Hepatocyte (in vitro differentiated cells): ENCODE data around the gene CPED1. TPM values are rescaled to one million over a fixed set of nuclear protein-coding genes. Genes with fewer than 3 reads are reported as not detected.

Experiments used
- DNase-seq: peaks from one replicate; pipeline ENCODE4 v3.0.0-alpha.2; 2016; ENCODE audit warnings: low spot score
- H2AFZ ChIP-seq: fragments of 200-600 bp; sonication (generic); 2 replicates; pipeline ENCODE4 v1.6.0; 2016; ENCODE audit warnings: antibody characterized with exemption, mild to moderate bottlenecking
- H3K27ac ChIP-seq: fragments of 200-600 bp; sonication (generic); 2 replicates; pipeline ENCODE4 v1.5.1; 2016; ENCODE audit warnings: mild to moderate bottlenecking
- H3K27me3 ChIP-seq: fragments of 200-600 bp; sonication (generic); 2 replicates; pipeline ENCODE4 v1.6.1; 2016
- H3K36me3 ChIP-seq: fragments of 200-600 bp; sonication (generic); replicated peaks from 2 replicates; pipeline ENCODE4 v1.5.1; 2016; ENCODE audit warnings: low read depth; ENCODE audit not compliant: insufficient read depth
- H3K4me1 ChIP-seq: fragments of 200-600 bp; sonication (generic); 2 replicates; pipeline ENCODE4 v1.5.1; 2016; ENCODE audit warnings: mild to moderate bottlenecking, moderate library complexity; ENCODE audit not compliant: insufficient read depth
- H3K4me2 ChIP-seq: fragments of 200-600 bp; sonication (generic); 2 replicates; pipeline ENCODE4 v1.6.0; 2016
- H3K4me3 ChIP-seq: fragments of 200-600 bp; sonication (generic); 2 replicates; pipeline ENCODE4 v1.5.1; 2016; ENCODE audit warnings: mild to moderate bottlenecking
- H3K79me2 ChIP-seq: fragments of 200-600 bp; sonication (generic); 2 replicates; pipeline ENCODE4 v1.6.0; 2017; ENCODE audit warnings: mild to moderate bottlenecking
- H3K9me2 ChIP-seq: fragments of 200-600 bp; sonication (generic); replicated peaks from 2 replicates; pipeline ENCODE4 v1.6.0; 2017; ENCODE audit warnings: mild to moderate bottlenecking; ENCODE audit not compliant: insufficient read depth
- H3K9me3 ChIP-seq: fragments of 200-600 bp; sonication (generic); 2 replicates; pipeline ENCODE4 v1.5.1; 2016; ENCODE audit warnings: low read depth, mild to moderate bottlenecking
- H4K20me1 ChIP-seq: fragments of 200-600 bp; sonication (generic); 2 replicates; pipeline ENCODE4 v1.6.0; 2016; ENCODE audit warnings: mild to moderate bottlenecking; ENCODE audit not compliant: insufficient read depth, poor library complexity, severe bottlenecking
- CTCF ChIP-seq: fragments of 200-600 bp; sonication (generic); IDR thresholded peaks from 2 replicates; pipeline ENCODE4 v1.5.1; 2016; ENCODE audit warnings: antibody characterized with exemption, mild to moderate bottlenecking; ENCODE audit not compliant: poor library complexity
- EZH2 ChIP-seq: fragments of 200-600 bp; sonication (generic); IDR thresholded peaks from 2 replicates; pipeline ENCODE4 v1.6.1; 2016; ENCODE audit warnings: antibody characterized with exemption, mild to moderate bottlenecking, borderline replicate concordance
- EZH2phosphoT487 ChIP-seq: fragments of 200-600 bp; sonication (generic); IDR thresholded peaks from one replicate; pipeline ENCODE4 v1.6.1; 2018; ENCODE audit warnings: antibody characterized with exemption, mild to moderate bottlenecking, low read depth, moderate library complexity; ENCODE audit not compliant: unreplicated experiment, severe bottlenecking
- WGBS: methylation state at CpG from one replicate; pipeline ENCODE4 v1.1.6; 2016; ENCODE audit warnings: low lambda C conversion rate; ENCODE audit errors: missing lambda C conversion rate; 5-methylcytosine and 5-hydroxymethylcytosine counted together
- polyA plus RNA-seq: library from polyadenylated mRNA; unstranded; fragments of >200 nt; fragmentation: Nextera tagmentation; extraction: Ambion mirVana; gene quantifications from 2 replicates; pipeline ENCODE4 v1.2.1, GENCODE V29; 2016
- total RNA-seq: library from RNA; depleted of rRNA; stranded (reverse); fragments of >200 nt; gene quantifications from 2 replicates; pipeline ENCODE4 v1.2.3, GENCODE V29; 2014

Gene CPED1
- total and polyA plus RNA-seq, 2 experiments from 2014 or later = 10.1 to 30.5 TPM

GRCh38 chr7:121172484-121172883 lies 184.0 kb downstream of the CPED1 start:
- no peaks in the 10 kb centered on the region for H3K4me1 ChIP-seq
- no peak overlapping the region for H3K4me3 ChIP-seq
- no peaks in the 10 kb centered on the region for H3K79me2 ChIP-seq
- TF ChIP-seq CTCF = no peak
- no peak for TF ChIP-seq EZH2
- TF ChIP-seq EZH2phosphoT487 = no peak
- H3K27ac ChIP-seq = no peak overlapping the region
- no peaks in the 10 kb centered on the region for H3K36me3 ChIP-seq
- H4K20me1 ChIP-seq = no peaks in the 10 kb centered on the region
- WGBS = 94% methylated on average over 1 of the region's 1 CpG
- no peak overlapping the region for H3K4me2 ChIP-seq
- H3K9me3 ChIP-seq = no peaks in the 10 kb centered on the region
- H3K9me2 ChIP-seq = no peaks in the 10 kb centered on the region
- H2AFZ ChIP-seq = no peak overlapping the region
- no peak for DNase-seq
- no peaks in the 10 kb centered on the region for H3K27me3 ChIP-seq

GRCh38 chr7:121175826-121176225 lies 187.3 kb downstream of the CPED1 start:
- no peak overlapping the region for H3K4me2 ChIP-seq
- no peak overlapping the region for H2AFZ ChIP-seq
- H3K79me2 ChIP-seq = no peaks in the 10 kb centered on the region
- no peaks in the 10 kb centered on the region for H4K20me1 ChIP-seq
- H3K9me2 ChIP-seq = no peaks in the 10 kb centered on the region
- H3K27me3 ChIP-seq = no peaks in the 10 kb centered on the region
- H3K4me3 ChIP-seq = no peak overlapping the region
- TF ChIP-seq CTCF (no peak), EZH2 (no peak), EZH2phosphoT487 (no peak)
- H3K4me1 ChIP-seq = no peaks in the 10 kb centered on the region
- H3K9me3 ChIP-seq = no peaks in the 10 kb centered on the region
- no peaks in the 10 kb centered on the region for H3K36me3 ChIP-seq
- 78% methylated on average over 5 of the region's 5 CpGs for WGBS
- H3K27ac ChIP-seq = no peak overlapping the region
- DNase-seq = no peak

GRCh38 chr7:121178452-121178851 lies 189.9 kb downstream of the CPED1 start:
- WGBS = 91% methylated on average over 3 of the region's 3 CpGs
- H3K9me2 ChIP-seq = no peaks in the 10 kb centered on the region
- no peak overlapping the region for H3K4me2 ChIP-seq

More at GRCh38 chr7:121178452-121178851, 189.9 kb downstream of the CPED1 start:
- no peaks in the 10 kb centered on the region for H3K27me3 ChIP-seq
- no peaks in the 10 kb centered on the region for H3K9me3 ChIP-seq
- H3K4me1 ChIP-seq = no peaks in the 10 kb centered on the region
- H3K27ac ChIP-seq = no peak overlapping the region
- no peaks in the 10 kb centered on the region for H4K20me1 ChIP-seq
- H3K4me3 ChIP-seq = no peak overlapping the region
- no peaks in the 10 kb centered on the region for H3K79me2 ChIP-seq
- TF ChIP-seq EZH2 (no peak), CTCF (no peak), EZH2phosphoT487 (no peak)
- no peak for DNase-seq
- H2AFZ ChIP-seq = no peak overlapping the region
- no peaks in the 10 kb centered on the region for H3K36me3 ChIP-seq
